Kidney (tissue), 14 donors: ENCODE data around the gene NFKBIZ. TPM values are rescaled to one million over a fixed set of nuclear protein-coding genes. Genes with fewer than 3 reads are reported as not detected.

Source experiments
- DNase-seq, 5 donors: peaks; one replicate each; pipeline ENCODE4 v3.0.0-alpha.2; 2013 to 2020
- FAIRE-seq: peaks from 2 replicates; lab custom pipeline; 2012; peaks lifted over from hg19 to GRCh38; lab: Jason Lieb, UNC
- H3K27ac ChIP-seq, 2 donors: one replicate each; pipeline ENCODE4 v1.7.0; 2013; ENCODE audit warnings: low read depth in 2 of 2, low read length in 2 of 2, inconsistent platforms in 1 of 2
- H3K27me3 ChIP-seq: one replicate; pipeline ENCODE4 v1.7.1; 2013; ENCODE audit warnings: low read length, inconsistent platforms; ENCODE audit not compliant: control insufficient read depth, insufficient read depth
- H3K36me3 ChIP-seq, 3 donors: one replicate each; pipeline versions ENCODE4 v1.7.0 to v1.7.1; 2013; ENCODE audit warnings: low read length in 3 of 3, control low read depth in 1 of 3, inconsistent platforms in 1 of 3; ENCODE audit not compliant: insufficient read depth in 3 of 3, control insufficient read depth in 2 of 3
- H3K4me1 ChIP-seq, 3 donors: one replicate each; pipeline versions ENCODE4 v1.7.0 to v1.7.1; 2013; ENCODE audit warnings: low read length in 3 of 3, inconsistent platforms in 1 of 3, low read depth in 1 of 3; ENCODE audit not compliant: control insufficient read depth in 2 of 3, insufficient read depth in 2 of 3
- H3K4me3 ChIP-seq, 3 donors: one replicate each; pipeline versions ENCODE4 v1.7.0 to v1.8.1; 2013; ENCODE audit warnings: low read length in 3 of 3, control low read depth in 1 of 3, inconsistent platforms in 1 of 3
- H3K9ac ChIP-seq, 3 donors: one replicate each; pipeline versions ENCODE4 v1.7.0 to v1.7.1; 2013; ENCODE audit warnings: low read length in 3 of 3, control low read depth in 1 of 3, inconsistent platforms in 1 of 3
- H3K9me3 ChIP-seq, 3 donors: one replicate each; pipeline versions ENCODE4 v1.7.0 to v1.7.1; 2013; ENCODE audit warnings: low read length in 3 of 3, control low read depth in 1 of 3, inconsistent platforms in 1 of 3; ENCODE audit not compliant: control insufficient read depth in 2 of 3, insufficient read depth in 1 of 3
- intact Hi-C: fragments of 100-400 bp; cut with DNase I; formaldehyde crosslinking; loops from one replicate; pipeline ENCODE4 v1.11.1; 2022
- polyA plus RNA-seq: library from polyadenylated mRNA; stranded (reverse); fragments of 350-450 nt; fragmentation: Illumina TruSeq; extraction: RNeasy Lipid Tissue Mini Kit (QIAGEN cat#74804); gene quantifications from one replicate; pipeline ENCODE4 v1.2.3, GENCODE V29; 2014; ENCODE audit warnings: low read depth, low replicate concordance; ENCODE audit not compliant: insufficient read depth
- total RNA-seq: library from RNA; stranded (reverse); fragmentation: NEBNext Ultra II Directional; extraction: Animal tissue kit (Norgen Biotek cat#: 25700); gene quantifications from one replicate; pipeline ENCODE4 v1.2.1, GENCODE V29; 2021
- TF ChIP-seq, protein P1 (sequence below): IDR thresholded peaks from 3 replicates; pipeline ENCODE4 v1.5.1; 2012; ENCODE audit warnings: mild to moderate bottlenecking, moderate library complexity, borderline replicate concordance; ENCODE audit not compliant: insufficient read depth; ENCODE audit errors: extremely low read depth
- donor health status: control.
- donor health status: control.
- donor health status: control.
- donor health status: control.
- donor health status: control.
- donor health status: DM: yes; HTN: yes; CAD: no.
- donor health status: Normal renal cell carcinoma (clear cell type).

Gene NFKBIZ
- total and polyA plus RNA-seq, 2 donors from 2014 or later: 6.7 to 196 TPM

DNA sequence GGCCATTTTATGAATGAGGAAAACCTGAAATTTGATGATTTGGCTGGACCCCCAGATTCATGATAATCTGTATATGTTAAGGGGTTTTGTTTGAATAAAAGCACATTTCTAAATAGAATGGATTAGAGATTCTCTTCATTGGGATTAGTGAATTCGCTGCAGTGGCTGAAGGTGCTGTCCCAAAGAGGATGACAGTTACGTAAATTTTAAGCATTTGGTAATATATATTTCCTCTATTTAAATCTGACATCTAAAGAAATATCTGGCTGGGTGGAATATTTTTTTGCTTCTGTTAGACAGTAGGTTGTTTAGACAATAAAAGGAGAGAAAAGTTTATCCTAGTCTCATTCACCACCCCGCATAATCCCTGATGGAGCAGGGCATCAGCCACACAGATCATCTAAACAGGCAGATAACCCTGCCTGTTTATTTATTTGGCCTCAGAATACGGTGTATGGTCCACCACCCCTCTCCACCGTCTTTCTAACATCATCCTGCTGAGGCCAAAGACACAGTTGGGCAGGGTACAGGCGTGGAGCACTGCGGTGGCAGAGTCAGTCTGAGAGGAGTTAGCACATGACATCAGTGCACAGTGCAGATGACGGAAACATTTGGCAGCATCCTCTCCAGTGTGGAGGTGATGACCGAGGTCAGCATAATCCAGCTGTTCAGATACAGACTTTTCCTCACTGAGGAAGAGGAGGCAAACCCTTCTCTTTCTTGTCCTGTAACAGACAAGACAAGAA, 20.4 kb upstream of the NFKBIZ start:
- Histone ChIP-seq H3K4me3 (peak overlapping the region in 2 of 3 donors; percentile 78 to 87), H3K4me1 (peaks cover 6 to 14% (median 7%) of the 10 kb centered on the region in 3 donors), H3K9me3 (no peaks in the 10 kb centered on the region), H3K36me3 (no peaks in the 10 kb centered on the region), H3K27me3 (no peaks in the 10 kb centered on the region), H3K27ac (peak overlapping the region; percentile 14 to 92), H3K9ac (peak overlapping the region in 2 of 3 donors; percentile 68 to 87)
- no peak for FAIRE-seq
- intact Hi-C loops: no loop called here
- peak in 4 of 5 donors; percentile 26 to 77 (median 44) for DNase-seq
- TF ChIP-seq, protein P1, sequence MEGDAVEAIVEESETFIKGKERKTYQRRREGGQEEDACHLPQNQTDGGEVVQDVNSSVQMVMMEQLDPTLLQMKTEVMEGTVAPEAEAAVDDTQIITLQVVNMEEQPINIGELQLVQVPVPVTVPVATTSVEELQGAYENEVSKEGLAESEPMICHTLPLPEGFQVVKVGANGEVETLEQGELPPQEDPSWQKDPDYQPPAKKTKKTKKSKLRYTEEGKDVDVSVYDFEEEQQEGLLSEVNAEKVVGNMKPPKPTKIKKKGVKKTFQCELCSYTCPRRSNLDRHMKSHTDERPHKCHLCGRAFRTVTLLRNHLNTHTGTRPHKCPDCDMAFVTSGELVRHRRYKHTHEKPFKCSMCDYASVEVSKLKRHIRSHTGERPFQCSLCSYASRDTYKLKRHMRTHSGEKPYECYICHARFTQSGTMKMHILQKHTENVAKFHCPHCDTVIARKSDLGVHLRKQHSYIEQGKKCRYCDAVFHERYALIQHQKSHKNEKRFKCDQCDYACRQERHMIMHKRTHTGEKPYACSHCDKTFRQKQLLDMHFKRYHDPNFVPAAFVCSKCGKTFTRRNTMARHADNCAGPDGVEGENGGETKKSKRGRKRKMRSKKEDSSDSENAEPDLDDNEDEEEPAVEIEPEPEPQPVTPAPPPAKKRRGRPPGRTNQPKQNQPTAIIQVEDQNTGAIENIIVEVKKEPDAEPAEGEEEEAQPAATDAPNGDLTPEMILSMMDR: no peak

- H3K27ac ChIP-seq: peak overlapping the region in 1 of 2 donors; percentile 68
- H3K9me3 ChIP-seq: no peaks in the 10 kb centered on the region
- H3K4me3 ChIP-seq: peak overlapping the region in 2 of 3 donors; percentile 30 to 78
- H3K27me3 ChIP-seq: no peaks in the 10 kb centered on the region
- no peaks in the 10 kb centered on the region for H3K36me3 ChIP-seq
- H3K4me1 ChIP-seq: peaks cover 6 to 14% (median 7%) of the 10 kb centered on the region in 3 donors
- intact Hi-C loops: no loop called here
- DNase-seq (no peak), FAIRE-seq (no peak)
- H3K9ac ChIP-seq: peak overlapping the region in 1 of 3 donors; percentile 37
- TF ChIP-seq, protein P1: no peak
Observed at GRCh38 chr3:101829437-101829830, 19.9 kb upstream of the NFKBIZ start.

GRCh38 chr3:101829874-101830273, 19.4 kb upstream of the NFKBIZ start:
- no peak overlapping the region for H3K27ac ChIP-seq
- H3K4me3 ChIP-seq: no peak overlapping the region
- H3K36me3 ChIP-seq: no peaks in the 10 kb centered on the region
- no peak overlapping the region for H3K9ac ChIP-seq
- peaks cover 6 to 14% (median 7%) of the 10 kb centered on the region in 3 donors for H3K4me1 ChIP-seq
- TF ChIP-seq, protein P1: no peak
- intact Hi-C loops: no loop called here
- FAIRE-seq (no peak), DNase-seq (no peak)
- H3K9me3 ChIP-seq: no peaks in the 10 kb centered on the region
- no peaks in the 10 kb centered on the region for H3K27me3 ChIP-seq
